ENCODE results near the gene PLB1.
A peak's percentile ranks its signal among the peaks of the same experiment; 100 is the strongest.

PLB1 gene

GRCh38 chr2:28618221-28619141, 122.6 kb downstream of the PLB1 start:
- no peak overlapping the region for H3K4me2 ChIP-seq (ENCODE audit: low read depth, low read length, poor library complexity, severe bottlenecking)
- H4K20me1 ChIP-seq (ENCODE audit: insufficient read depth, low read length, poor library complexity, severe bottlenecking) = no peaks in the 10 kb centered on the region
- H3K79me2 ChIP-seq (ENCODE audit: insufficient read depth, low read length) = no peaks in the 10 kb centered on the region
- peaks cover 57% of the 10 kb centered on the region for H3K4me1 ChIP-seq (ENCODE audit: insufficient read depth, low read length, poor library complexity, severe bottlenecking)
- H3K9ac ChIP-seq (ENCODE audit: low read depth, low read length, poor library complexity, severe bottlenecking) = no peak overlapping the region
- no peaks in the 10 kb centered on the region for H3K9me3 ChIP-seq (ENCODE audit: insufficient read depth, low read depth, low read length)
- H3F3A ChIP-seq (ENCODE audit: low read depth) = no peaks in the 10 kb centered on the region
- H3K36me3 ChIP-seq (ENCODE audit: insufficient read depth, low read length) = no peaks in the 10 kb centered on the region
- H3K27me3 ChIP-seq (ENCODE audit: insufficient read depth, low read length, poor library complexity, severe bottlenecking) = no peaks in the 10 kb centered on the region
- no peak for TF ChIP-seq CTCF (conservative IDR thresholded peaks at IDR 0.05; ENCODE audit: low read length)
- TF ChIP-seq EZH2phosphoT487 (IDR thresholded peaks at IDR 0.05; ENCODE audit: borderline replicate concordance) = no peak
- H3K4me3 ChIP-seq (ENCODE audit: low read length, poor library complexity, severe bottlenecking) = no peak overlapping the region
- H2AFZ ChIP-seq (ENCODE audit: low read length) = no peak overlapping the region
- no peaks in the 10 kb centered on the region for H3K9me2 ChIP-seq (replicated peaks; ENCODE audit: low read depth, low read length)

GRCh38 chr2:28619213-28620196, 123.6 kb downstream of the PLB1 start:
- Histone ChIP-seq H3F3A (ENCODE audit: low read depth) (no peaks in the 10 kb centered on the region; the same call in 1 of the 2 replicates), H3K9me3 (ENCODE audit: insufficient read depth, low read depth, low read length) (no peaks in the 10 kb centered on the region), H3K4me3 (ENCODE audit: low read length, poor library complexity, severe bottlenecking) (no peak overlapping the region), H4K20me1 (ENCODE audit: insufficient read depth, low read length, poor library complexity, severe bottlenecking) (no peaks in the 10 kb centered on the region), H3K79me2 (ENCODE audit: insufficient read depth, low read length) (no peaks in the 10 kb centered on the region), H3K9ac (ENCODE audit: low read depth, low read length, poor library complexity, severe bottlenecking) (no peak overlapping the region), H3K9me2 (replicated peaks; ENCODE audit: low read depth, low read length) (no peaks in the 10 kb centered on the region), H3K4me1 (ENCODE audit: insufficient read depth, low read length, poor library complexity, severe bottlenecking) (peaks cover 53% of the 10 kb centered on the region), H2AFZ (ENCODE audit: low read length) (no peak overlapping the region), H3K36me3 (ENCODE audit: insufficient read depth, low read length) (no peaks in the 10 kb centered on the region), H3K4me2 (ENCODE audit: low read depth, low read length, poor library complexity, severe bottlenecking) (no peak overlapping the region), H3K27me3 (ENCODE audit: insufficient read depth, low read length, poor library complexity, severe bottlenecking) (no peaks in the 10 kb centered on the region)
- TF ChIP-seq EZH2phosphoT487 (IDR thresholded peaks at IDR 0.05; ENCODE audit: borderline replicate concordance) = no peak
- no peak for TF ChIP-seq CTCF (conservative IDR thresholded peaks at IDR 0.05; ENCODE audit: low read length)

GRCh38 chr2:28620291-28620793, 124.5 kb downstream of the PLB1 start:
- no peaks in the 10 kb centered on the region for H3K9me3 ChIP-seq (ENCODE audit: insufficient read depth, low read depth, low read length)
- H3K4me2 ChIP-seq (ENCODE audit: low read depth, low read length, poor library complexity, severe bottlenecking) = peak overlapping the region; percentile 83
- H3K4me3 ChIP-seq (ENCODE audit: low read length, poor library complexity, severe bottlenecking) = no peak overlapping the region
- H3K36me3 ChIP-seq (ENCODE audit: insufficient read depth, low read length) = no peaks in the 10 kb centered on the region
- H3K79me2 ChIP-seq (ENCODE audit: insufficient read depth, low read length) = no peaks in the 10 kb centered on the region
- H3K4me1 ChIP-seq (ENCODE audit: insufficient read depth, low read length, poor library complexity, severe bottlenecking) = peaks cover 60% of the 10 kb centered on the region
- H4K20me1 ChIP-seq (ENCODE audit: insufficient read depth, low read length, poor library complexity, severe bottlenecking) = no peaks in the 10 kb centered on the region
- H3K9me2 ChIP-seq (replicated peaks; ENCODE audit: low read depth, low read length) = no peaks in the 10 kb centered on the region
- no peaks in the 10 kb centered on the region for H3K27me3 ChIP-seq (ENCODE audit: insufficient read depth, low read length, poor library complexity, severe bottlenecking)
- no peak overlapping the region for H2AFZ ChIP-seq (ENCODE audit: low read length)
- H3K9ac ChIP-seq (ENCODE audit: low read depth, low read length, poor library complexity, severe bottlenecking) = peak overlapping the region; percentile 55
- no peaks in the 10 kb centered on the region; the same call in 1 of the 2 replicates for H3F3A ChIP-seq (ENCODE audit: low read depth)
- TF ChIP-seq CTCF (conservative IDR thresholded peaks at IDR 0.05; ENCODE audit: low read length) = no peak
- TF ChIP-seq EZH2phosphoT487 (IDR thresholded peaks at IDR 0.05; ENCODE audit: borderline replicate concordance) = no peak
